GM20000 (cell line): ENCODE results near the gene SOCS4.
"Not testable (repeated sequence)": the region's sequence is repeated elsewhere in the genome, so short reads cannot be mapped to it uniquely, and the experiment has no call there.

Experiments used
- DNase-seq: peaks from one replicate; pipeline ENCODE4 v3.0.0; 2012; ENCODE audit warnings: low spot score
- TF ChIP-seq, protein P1 (sequence below): IDR thresholded peaks from 2 replicates; pipeline ENCODE4 v1.5.1; 2012; ENCODE audit warnings: mild to moderate bottlenecking, control low read depth; ENCODE audit errors: extremely low read depth, missing control alignments

SOCS4 gene

DNA sequence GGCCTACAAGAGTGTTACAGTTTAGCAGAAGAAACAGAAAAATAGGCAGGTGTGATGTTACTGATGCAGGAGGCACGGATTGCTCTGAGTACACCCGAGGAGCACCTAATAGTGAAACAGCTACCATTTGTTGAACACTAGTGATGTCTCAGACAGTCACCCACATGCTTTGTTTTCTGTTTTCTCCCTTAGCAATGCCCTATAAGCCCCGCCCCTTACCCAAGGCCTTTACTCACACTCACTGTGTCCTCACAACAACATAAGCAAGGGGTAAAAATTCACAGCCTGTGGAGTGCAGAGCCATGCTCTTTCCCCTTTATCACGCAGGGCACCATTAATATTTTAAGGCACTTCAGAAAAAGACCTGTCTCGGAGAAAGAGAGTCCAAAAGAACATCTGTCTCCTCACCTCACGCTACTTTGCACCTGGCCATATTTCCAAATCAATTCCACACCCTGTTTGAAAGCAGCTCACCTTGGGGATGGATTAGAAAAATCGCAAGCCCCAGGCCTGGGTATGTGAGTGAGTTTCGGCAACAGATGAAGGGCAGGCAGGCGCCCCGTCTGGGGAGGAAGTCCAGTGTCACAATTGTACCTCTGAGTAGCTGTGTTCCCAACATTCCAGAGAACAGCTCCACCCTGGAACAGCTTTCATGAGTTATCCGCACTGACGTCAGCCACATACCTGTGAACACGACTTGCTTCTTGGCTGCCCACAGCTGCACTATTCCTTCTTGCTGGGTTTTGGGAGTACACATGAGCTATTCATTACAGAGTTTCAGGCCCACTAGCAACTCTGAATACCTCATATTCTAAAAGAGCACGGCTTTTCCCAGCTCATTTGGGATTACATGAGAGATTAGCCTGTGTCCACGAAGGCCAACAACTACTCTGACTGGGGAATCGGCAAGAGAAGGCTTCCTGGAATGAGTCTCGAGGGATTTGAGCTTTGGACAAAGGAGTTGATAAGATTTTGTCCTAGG, 50.4 kb downstream of the SOCS4 start:
- no peak for DNase-seq
- TF ChIP-seq, protein P1, sequence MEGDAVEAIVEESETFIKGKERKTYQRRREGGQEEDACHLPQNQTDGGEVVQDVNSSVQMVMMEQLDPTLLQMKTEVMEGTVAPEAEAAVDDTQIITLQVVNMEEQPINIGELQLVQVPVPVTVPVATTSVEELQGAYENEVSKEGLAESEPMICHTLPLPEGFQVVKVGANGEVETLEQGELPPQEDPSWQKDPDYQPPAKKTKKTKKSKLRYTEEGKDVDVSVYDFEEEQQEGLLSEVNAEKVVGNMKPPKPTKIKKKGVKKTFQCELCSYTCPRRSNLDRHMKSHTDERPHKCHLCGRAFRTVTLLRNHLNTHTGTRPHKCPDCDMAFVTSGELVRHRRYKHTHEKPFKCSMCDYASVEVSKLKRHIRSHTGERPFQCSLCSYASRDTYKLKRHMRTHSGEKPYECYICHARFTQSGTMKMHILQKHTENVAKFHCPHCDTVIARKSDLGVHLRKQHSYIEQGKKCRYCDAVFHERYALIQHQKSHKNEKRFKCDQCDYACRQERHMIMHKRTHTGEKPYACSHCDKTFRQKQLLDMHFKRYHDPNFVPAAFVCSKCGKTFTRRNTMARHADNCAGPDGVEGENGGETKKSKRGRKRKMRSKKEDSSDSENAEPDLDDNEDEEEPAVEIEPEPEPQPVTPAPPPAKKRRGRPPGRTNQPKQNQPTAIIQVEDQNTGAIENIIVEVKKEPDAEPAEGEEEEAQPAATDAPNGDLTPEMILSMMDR: no peak

DNA sequence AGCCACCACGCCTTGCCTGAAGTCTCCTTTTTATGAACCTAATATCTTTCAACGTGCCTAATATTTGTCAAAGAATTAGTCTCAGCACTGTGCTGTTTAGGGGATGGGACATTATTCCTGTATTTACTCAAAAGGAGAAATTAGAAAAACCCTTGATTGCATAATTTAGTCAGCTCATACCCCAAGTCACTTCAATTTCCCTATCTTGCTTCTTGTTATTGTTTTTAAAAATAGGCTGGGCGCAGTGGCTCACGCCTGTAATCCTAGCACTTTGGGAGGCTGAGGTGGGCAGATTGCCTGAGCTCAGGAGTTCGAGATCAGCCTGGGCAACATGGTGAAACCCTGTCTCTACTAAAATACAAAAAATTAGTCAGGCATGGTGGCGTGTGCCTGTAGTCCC, 52.9 kb downstream of the SOCS4 start:
- DNase-seq: not testable (repeated sequence)

DNA sequence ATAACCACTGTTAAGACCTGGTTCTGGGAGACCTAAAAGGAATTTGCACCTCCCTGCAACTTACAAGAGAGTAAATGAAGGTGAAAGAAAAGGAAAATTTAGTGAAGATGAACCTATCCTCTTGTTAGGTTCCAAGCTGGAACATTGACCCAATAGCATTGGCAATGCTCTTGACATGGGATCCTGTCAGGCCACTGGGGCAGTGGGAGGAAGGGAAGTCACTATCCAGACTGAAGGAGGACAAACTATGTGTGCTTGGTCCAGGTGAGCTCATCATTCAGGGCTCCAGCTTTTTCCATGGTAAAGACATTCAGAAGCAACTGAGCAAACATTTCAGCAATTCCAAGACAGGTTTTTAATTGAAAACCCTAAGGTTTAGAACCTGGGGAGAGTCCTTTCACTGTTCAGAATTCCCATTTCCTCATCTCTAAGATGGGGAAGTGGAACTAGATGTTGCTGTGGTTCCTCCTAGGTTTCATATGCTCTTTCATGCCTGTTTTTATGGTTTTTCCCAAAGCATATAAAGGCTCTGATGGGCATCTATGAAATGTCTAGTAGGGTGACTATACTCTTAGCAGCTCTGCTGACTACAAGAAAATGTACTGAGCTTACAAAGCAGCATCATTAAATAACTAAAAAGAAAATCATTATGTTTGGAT, 57.5 kb downstream of the SOCS4 start:
- DNase-seq: no peak
- TF ChIP-seq, protein P1: no peak

DNA sequence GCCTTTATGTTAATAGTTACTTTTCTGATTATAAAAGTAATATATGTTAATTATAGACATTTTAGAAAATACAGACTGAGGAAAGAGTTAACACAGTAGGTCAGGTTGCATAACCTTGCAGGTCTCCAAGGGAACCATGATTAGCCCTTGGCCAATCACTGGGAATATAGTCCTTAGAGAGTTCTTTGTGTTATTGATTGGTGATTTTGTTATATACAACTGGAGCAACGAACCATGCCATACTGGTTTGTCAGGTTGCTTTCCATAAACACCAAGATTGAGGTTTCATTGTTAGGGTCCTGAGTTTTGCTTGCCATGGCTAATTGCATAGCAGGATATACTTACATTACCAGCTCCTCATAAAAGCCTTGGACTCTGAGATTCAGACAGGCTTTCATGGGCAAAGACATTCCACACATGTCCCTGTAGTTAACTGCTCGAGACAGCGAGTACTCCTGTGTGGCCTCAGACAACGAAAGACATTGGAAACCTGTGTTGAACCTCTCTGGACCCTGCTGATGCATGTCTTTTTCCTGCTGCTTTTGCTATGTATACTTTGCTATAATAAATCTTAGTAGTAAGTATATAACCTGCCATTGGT, 58.1 kb downstream of the SOCS4 start:
- no peak for DNase-seq
- TF ChIP-seq, protein P1: no peak

DNA sequence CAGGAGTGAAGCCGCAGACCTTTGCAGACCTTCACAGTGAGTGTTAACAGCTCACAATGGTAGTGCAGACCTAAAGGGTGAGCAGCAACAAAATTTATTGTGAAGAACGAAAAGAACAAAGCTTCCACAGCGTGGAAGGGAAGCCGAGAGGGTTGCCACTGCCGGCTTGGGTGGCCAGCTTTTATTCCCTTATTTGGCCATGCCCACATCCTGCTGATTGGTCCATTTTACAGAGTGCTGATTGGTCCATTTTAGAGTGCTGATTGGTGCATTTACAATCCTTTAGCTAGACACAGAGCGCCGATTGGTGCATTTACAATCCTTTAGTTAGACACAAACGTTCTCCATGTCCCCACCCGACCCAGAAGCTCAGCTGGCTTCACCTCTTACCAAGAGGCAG, 59.9 kb downstream of the SOCS4 start:
- TF ChIP-seq, protein P1: no peak
- no peak for DNase-seq

DNA sequence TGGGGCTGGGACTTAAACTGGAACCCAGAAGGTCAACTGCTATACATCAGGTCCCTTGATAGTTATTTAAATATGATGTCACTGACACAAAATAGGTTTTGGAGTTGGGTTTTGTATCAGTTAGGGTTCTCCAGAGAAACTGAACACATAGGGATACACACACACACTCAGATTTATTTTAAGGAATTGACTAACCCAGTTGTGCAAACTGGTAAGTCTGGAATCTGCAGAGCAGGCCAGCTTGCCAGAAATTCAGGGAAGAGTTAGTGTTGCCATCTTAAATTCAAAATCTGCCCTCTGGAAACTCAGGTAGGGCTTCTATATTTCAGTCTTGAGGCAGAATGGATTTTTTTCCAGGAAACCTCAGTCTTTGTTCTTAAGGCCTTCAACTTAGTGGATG, 61.3 kb downstream of the SOCS4 start:
- TF ChIP-seq, protein P1: no peak
- DNase-seq: no peak

DNA sequence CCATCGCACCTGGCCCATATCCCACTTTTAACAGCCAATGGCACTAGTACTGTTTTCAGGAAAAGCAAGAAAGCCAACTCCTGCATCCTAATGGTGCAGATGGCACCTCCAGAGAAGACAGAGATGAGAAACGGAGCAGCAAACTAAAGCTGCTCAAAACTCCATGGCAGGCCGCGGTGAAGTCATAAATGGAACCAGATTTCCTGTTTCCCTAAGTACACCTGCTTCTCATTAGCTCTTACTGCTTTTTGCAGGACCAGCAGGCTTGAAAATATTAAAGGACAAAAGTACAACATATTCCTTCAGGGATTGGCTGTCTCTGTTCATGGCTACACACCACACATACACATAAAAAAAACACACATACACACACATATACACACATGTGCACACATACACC, 65.3 kb downstream of the SOCS4 start:
- TF ChIP-seq, protein P1: no peak
- no peak for DNase-seq
